Activated CD8-positive, alpha-beta memory T cell treated with anti-CD3 and anti-CD28 coated beads for 48 hours (primary cell): Measurements from ENCODE around the gene HAAO.

Source experiments
- DNase-seq, 3 experiments: peaks; one replicate each; pipeline ENCODE4 v3.0.0-alpha.2; 2020; ENCODE audit warnings: low read depth in 2 of 3, low spot score in 2 of 3

The HAAO gene

DNA sequence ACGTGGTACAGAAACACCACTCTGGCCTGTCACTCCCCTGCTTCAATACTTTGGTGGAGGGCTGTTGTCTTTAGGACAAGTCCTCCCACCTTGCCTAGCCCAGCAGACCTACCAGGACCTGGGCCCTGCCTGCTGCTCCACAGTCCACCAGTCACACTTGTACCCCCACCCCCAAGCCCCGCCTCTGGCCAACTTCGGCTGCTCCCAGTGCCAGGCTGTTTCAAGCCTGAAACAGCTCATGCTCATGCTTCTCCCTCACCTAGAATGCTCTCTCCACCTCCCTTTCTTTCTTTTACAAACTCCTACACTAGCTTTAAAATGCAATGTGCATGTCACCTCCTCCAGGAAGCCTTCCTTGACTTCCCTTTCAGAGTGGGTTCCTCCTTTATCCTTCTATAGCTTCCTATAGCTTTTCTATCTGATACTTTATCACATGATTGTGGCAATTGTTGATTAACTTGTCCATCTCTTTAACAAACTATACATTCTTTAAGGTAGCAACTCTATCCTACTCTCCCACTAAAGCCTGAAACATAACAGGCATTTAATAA lies 23.6 kb downstream of the HAAO start:
- no peak for DNase-seq

DNA sequence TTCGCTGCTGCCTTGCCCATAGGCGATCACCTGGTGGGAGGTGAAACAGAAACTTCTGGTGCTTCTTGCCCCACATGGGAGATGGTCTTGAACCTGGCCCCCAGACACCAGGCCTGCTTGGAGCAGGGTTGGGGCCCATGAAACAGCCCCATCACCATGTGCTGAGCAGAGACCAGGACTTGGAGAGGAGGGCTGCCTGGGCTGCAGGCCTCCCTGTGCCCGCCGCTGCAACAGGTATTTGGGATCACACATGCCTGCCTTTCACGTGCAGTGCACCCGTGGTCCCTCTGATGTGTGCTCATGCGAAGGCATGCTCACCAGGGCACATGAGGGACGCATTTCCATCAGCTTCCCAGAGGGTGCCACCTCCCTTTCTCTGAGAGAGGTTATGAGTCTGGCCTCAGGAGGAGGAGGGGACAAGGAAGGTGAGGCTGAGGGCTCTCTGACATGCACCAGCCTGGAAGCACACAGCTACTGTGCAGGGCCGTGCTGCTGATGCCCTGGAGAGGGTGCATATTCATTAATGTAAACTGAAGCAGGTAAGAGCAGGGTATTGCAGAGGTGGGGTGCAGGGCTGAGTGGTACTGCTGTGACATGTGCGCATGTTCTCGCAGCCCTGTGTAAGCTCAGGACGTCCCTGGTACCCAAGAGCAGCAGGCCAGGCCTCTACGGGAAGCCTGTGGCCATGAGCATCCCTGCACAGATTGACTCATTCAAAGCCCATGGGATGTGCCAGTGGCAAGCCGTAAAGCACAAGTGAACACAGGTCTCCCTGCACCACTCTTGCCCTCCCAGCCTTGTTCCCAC lies 24.3 kb downstream of the HAAO start:
- DNase-seq = no peak

DNA sequence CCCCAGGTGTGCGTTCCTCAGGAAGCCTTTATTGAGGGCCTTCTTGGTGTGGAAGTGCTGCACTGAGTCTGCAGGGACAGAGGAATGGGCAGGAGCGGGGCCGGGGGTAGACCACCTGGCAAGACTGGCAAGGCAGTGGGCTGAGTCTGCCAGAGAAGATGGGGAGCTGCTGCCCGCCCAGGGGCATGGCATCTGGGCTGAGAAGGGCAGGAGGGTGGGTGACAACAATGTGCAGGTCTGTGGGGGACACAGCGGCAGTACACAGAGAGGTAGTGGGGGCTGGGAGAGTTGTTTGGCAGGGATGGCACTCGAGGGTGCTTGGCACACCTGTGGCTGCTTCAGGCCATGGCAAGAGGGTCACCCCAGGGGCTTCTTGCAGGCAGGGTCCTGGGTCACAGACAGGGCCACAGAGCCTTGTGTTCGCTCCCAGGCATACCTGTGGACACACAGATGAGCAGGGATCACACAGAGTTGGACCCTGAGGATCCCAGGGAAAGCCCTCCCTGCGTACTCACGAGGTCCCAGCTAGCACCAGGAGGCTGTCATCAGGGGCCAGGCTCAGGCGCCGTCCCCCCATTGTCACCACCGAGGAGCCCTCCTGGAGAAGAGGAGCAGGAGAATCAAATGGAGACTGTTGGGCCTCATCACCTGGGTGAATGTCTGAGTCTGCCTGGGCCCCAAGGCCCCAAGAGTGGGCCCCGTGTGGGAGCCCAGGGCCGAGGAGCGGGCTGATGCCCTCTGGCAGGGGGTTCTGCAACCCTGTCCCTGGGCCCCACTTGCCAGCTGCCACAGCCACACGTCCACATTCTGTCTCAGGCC lies 25.1 kb downstream of the HAAO start:
- DNase-seq = no peak

DNA sequence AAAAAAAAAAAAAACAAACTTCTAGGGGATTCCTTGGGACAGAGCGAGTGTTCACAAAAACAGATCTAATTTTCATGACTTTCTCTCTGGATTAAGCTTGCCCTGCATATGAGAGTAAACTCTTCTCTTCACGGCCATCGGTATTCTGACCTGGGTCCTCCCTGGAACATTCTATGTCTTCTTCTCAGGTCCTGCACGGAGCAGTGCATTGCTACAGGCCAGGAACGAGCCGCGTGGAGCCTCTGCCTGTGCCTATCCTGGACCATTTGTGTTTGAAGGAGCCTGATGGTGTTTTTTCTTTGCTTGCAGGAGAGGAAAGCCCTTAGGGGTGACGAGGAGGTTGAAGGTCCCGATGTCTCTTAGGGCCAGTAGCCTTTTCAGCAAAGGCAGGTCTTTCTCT lies 26.7 kb downstream of the HAAO start:
- DNase-seq = no peak

DNA sequence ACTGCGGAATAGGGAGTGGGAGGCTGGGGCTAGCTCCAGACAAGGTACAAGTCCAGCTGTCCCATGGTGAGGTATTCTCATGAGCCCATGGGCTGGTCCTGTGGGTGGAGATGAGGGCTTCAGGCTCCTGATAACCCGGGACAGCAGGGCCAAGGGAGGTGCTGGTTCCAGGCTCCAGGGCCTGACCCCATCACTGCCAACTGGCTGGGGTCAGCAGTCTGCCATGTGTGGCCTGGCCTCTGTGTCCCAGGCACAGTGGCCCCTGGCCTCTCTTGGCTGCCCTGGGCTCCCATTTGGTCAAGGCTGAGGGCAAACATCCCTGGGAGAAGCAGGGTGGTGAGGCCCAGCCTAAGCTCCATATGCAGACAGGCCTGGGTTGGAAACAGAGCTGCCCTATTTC lies 27.5 kb downstream of the HAAO start:
- DNase-seq = no peak

DNA sequence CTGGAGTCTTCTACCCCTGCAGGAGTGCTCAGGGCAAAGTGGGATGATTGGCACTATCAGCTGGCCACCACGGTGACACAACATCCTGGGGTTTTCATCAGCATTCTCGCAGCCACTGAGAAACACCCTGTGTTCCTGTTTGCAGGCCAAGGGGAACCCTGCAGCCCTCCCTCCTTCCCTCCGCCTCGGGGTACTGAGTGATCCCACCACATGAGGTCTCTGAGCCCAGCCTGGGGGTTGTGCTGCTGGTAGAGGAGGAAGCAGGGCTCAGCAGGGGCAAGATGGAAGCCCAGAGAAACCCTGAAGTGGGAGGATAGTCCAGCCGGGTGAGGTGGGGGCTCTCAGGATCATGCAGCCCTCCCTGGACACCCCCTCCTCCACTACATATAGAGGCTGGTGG lies 28.3 kb downstream of the HAAO start, which contains the start of gene OXER1:
Gene OXER1 (minus strand): TSS at position 40 of the 400 bp plus-strand sequence. CDS start 73 bp downstream, outside the sequence.
- no peak for DNase-seq

DNA sequence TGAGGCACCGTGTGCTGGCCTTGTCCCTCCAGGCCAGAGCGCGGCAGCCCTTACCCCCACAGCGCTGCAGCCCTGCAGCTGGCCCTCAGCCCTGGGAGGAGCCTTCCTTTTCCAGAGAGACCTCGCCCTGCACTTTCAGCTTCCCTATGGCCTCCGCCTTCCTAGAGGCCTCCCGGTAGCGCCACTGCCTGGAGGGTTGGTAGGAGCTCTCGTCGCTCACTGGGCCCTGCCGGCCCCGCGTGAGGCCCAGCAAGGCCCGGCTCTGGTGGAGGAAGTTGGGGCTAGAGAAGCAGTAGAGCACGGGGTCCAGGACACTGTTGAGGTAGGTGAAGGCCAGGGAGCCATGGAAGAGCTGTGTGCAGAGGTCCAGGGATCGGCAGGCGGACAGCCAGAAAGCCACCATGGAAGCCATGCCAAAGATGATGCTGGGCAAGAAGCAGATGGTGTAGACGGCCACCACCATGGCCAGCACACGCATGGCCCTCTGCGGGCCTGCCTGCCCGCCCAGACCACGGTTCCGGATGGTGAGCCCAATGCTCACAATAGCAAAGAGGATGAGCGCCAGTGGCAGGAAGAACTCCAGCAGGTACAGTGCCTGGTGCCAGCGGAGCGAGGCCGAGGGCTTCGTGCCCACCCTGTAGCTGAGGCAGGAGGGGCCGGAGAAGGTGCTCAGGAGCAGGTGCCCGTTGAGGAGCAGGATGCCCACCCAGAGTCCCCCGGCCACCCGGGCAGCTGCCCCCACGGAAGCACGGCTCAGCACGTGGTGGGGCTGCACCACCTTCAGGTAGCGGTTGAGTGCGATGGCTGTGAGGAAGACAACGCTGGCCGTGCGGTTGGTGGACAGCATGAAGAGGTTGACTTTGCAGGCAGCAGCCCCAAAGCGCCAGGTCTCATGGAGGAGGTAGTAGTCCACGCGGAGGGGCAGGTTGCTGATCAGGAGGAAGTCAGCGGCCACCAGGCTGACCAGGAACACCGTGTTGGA lies 29.3 kb downstream of the HAAO start:
- no peak for DNase-seq

DNA sequence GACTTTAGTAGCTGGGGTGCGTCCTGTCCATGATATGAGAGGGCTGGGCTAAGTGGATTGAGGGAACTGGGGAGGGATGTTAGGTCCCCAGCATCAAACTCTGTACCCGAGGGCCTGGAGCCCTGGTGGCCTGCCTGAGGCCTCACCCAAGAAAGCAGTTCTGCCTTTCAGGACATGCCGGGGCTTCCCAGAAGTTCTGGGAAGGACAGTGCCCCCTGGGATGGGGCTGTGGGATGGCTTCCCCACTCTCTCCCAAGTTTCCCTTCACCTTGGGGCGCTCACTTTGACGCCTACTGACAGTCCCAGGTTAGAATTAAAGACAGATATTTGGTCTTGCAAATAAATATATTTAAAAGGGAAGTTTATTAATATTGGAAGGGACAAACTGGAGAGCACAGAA lies 30.2 kb downstream of the HAAO start:
- no peak for DNase-seq

DNA sequence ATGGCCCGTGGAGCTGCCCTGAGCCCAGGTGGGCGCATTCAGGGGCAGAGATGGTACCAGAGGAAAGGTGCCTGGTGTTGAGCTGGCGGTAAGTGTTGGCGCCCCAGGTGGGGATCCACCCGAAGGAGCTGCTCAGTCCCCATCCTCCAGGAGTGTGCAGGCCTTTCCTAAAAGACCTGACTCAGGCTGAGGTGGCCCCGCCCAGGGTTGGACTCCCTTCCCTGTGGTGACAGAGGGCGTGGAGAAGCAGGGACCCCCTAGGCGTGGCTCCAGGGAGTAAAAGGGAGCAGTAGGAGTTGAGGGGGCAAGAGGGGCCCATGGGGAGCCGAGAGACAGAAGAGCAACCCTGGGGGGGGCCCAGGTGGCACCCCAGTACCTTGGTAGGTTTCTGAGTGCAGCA lies 30.8 kb downstream of the HAAO start:
- no peak for DNase-seq

DNA sequence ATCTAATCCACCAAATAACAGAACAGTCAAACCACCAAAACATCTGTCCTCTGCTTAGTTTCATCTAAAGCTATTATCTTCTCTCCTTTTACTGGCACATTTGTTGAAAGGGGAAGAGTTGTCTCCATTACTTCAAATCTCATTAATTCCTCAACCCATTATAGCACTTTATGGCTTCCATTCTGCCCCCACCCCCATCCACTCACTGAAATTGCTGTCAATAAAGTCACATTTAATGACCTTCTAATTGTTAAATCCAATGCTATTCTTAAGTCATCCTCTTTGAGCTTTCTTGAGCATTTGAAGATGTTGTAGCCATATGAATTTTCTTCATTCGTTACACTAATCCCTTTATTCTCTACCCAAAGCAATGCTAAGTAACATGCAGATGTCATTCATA lies 33.6 kb downstream of the HAAO start:
- no peak for DNase-seq

DNA sequence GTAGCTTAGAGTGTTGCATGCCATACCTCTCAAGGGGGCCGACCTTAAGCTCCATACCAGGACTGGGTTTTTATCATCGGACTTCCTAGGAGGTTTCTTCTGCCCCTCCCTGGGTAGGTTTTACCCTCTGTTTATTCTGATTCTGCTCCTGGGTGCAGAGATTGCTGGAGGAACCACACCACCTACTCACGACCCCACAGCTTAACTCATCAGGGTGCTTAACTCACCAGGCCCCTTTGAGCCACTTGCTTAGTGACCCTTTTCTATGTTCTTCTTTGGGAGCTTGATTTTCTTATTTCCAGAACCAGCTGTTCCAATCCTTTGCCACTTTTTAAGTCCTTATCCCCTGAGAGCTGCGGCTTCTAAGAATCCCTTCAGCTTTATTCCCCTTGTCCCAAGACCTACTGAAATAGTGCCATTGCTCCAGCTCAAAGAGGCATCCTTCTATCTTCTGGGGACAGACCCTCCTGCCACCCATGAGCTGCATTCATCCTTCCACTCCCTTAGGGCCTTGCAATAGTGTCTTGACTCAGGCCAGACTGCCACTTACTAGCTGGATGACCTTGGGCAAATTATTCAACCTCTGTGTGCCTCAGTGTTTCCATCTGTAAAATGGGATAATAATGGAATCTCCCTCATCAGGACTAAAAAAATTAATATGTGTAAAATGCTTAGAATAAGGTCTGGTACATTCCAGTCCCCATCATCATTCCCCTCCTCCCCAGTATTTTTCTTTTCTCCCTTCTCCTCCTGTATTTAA lies 34.2 kb downstream of the HAAO start:
- no peak for DNase-seq

DNA sequence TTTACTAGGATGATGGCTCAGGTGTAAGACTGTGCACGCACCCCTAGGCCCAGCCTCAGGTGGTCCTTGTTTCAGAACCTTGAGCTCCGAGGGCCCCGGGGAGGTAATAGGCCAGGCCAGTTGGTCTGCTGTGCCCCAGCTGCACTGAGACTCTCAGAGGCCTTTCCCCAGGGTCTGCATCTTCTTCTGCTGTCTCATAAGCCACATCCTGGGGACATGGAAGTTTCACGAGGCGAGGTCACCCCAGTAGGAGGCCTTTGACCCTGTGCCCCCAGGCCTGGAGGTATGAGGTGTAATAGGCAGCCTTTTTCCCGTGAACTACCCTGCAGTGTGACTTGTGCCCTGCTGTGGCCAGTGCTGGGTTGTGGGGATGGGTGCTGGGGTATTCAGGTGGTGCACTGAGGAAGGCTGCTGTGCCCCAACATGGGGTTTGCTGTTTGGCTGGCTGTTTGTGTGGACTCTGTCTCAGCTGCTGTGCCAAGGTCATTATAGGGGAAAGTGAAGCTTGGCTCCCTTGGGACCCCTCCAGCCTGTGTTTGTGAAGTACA lies 35.3 kb downstream of the HAAO start:
- no peak for DNase-seq

DNA sequence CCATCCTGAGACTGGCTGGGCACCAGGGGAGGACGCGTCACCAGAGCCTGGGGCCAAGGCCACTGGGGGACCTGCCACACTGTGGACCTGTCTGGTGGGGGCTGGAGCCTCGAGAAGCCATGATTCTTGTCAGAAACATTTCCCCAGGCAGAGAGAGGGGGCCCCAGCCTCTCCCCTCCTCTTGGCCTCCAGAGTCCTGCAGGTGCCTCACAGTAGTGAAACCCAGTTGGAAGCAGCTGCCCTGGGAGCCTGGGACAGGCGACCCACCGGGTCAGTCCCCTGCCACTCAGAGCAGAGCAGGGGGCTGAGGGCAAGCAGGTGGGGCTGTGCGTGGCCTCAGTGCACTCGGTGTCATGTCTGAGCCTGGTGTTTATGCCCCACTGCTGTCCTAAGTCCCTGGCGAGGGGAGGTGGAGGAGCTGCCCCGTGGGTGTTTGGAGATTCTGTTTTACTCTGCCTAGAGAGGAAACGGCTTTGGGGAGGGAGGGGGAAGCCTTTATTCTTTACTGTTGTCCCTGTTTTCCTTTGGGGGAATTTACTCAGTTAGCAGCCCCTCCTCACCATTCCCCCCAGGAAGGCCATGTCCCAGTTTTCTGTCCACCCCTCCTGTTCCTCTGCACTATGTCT lies 36.1 kb downstream of the HAAO start:
- DNase-seq = no peak

DNA sequence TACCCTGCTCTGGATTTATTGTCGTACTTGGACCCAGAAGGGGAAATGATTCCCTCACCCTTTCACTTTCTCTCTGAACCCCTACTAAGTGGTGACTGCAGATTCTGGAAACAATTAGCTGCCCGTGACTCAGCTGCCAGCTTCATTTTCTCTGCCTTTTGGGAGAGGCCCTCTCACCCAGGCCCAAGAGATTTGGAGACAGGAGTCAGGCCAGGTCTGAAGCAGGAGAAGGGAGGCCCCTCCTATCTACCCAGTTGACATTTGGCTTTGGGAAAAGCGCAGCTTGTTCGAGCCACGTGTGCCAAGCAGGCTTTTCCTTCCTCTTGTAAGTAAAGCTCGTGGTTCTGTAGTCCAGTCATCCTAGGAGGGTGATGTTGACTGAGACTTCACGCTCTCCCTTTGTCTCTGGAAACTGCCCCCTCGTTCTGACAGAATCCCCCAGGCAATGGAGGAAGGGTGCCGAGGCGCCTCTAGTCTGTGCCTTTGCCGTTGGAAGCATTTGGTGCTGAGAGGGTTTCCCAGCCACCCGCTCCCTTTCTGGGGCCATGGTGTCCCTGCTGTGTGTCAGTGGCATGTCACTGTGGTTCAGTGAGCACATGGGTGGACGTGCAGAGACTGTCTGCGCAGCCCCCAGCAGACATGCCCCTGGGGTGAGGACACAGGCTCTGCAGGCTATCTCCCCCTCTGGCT lies 37.0 kb downstream of the HAAO start:
- no peak for DNase-seq

DNA sequence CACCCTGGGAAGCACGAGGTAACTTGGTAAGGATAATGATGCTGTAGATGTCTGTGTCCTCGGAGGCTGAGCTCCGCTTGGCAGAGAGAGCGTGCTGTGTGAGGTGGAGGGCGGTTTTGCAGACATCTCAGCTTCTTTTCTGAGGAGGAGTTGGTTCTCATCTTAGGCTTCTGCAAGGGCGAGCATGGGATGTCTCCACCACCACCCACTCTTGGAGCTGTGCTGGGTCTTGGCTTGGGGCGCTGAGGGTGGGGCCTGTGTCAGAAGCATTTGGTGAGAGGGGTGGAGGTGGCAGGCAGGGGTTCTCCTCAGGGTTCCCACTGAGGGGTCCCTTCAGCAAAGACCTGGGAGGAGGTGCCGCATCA lies 37.6 kb downstream of the HAAO start:
- no peak for DNase-seq

DNA sequence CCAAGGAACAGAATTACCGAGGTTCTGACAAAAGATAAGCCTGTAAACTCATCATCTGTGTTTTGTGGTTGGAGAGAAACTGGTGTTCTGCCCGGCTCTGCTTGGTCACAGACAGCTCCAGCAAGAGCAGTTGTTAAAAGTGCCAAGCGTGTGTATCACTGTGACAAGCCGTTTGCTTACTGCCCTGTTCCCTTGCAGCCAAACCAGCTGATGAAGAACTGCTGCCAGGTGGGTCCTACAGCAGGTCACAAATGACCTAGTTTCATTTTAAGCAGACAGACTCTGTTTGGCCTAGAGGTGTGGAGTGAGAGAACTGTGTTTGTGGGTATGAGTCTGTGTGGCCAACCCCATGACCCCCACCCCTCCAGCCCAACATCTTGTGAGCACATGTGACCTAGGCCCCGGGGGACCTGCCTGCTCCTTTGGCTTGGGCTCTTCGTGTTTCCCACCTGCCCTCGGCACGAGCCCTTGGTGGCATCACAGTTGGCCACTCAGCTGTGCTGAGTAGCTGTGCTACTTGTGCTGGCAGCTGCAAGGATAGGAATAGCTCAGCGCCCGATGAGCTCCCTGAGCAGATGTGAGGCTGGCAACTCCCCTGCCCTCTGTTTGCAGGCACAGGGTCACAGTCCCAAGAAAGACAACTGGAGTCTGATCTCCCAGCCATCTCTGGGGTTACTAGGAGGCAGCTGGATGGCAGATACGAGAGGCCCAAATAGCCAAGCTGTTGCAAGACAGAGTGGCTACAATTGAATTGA lies 38.2 kb downstream of the HAAO start:
- DNase-seq = no peak

DNA sequence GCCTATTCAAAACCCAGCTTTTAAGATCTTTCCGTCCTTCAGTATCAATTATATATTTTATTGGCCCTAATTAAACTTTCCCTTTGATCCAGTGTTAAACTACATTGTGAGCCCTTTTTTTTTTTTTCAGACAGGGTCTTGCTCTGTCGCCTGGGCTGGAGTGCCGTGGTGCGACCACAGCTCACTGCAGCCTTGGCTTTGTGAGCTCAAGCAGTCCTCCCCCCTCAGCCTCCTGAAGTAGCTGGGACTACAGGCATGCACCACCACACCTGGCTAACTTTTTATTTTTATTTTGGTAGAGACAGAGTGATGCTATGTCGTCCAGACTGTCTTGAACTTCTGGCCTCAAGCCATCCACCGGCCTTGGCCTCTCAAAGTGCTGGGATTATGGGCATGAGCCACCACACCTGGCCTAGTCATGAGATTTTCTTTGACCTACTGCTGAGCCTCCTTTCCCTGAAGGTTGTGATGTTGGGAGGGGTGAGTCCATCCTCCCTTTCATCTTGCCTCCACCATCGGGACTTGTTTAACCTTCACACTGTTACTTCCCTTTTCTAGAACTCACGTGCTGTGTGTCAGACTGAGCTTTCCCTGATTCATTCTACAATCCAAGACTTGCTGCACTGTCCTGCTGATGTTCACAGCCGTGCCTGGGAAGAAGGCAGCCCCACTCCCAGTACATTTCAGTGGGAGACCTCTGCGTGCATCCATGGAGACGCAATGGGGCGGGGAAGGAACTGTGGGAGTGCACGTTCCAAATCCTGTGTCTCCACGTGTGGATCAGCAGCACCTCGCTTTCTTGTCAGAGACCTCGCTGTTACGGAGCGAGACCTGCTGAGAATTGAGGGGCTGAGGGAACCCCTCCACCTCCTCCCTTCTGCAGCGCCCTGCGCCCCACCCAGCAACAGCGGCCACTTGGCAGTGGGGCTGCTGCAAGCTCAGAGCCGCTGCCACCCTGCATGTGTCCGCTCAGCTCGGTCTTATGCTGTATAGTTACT lies 39.3 kb downstream of the HAAO start:
- DNase-seq = no peak
